CD4-positive, alpha-beta T cell treated with Interleukin-17A for 4 hours (primary cell): ENCODE measurements around the gene ALDH1A3.

Experiments used
- DNase-seq: peaks from one replicate; pipeline ENCODE4 v3.0.0-alpha.2; 2020; ENCODE audit warnings: mixed read lengths

The ALDH1A3 gene

GRCh38 chr15:100958326-100959065 lies 78.9 kb downstream of the ALDH1A3 start:
- DNase-seq = no peak

GRCh38 chr15:100959066-100960050 lies 79.7 kb downstream of the ALDH1A3 start:
- no peak for DNase-seq
